Adrenal gland (tissue), 12 donors: Measurements from ENCODE around the gene GPX1. TPM values are rescaled to one million over a fixed set of nuclear protein-coding genes. Genes with fewer than 3 reads are reported as not detected.

Experiments
- DNase-seq, 7 donors: peaks; one replicate each; pipeline ENCODE4 v3.0.0-alpha.2; 2019 to 2020
- H3K27ac ChIP-seq, 5 donors: fragments of 200-600 bp; sonication (generic) in 4 of 5; 1 replicate in 3 of 5; 2 replicates in 2 of 5; pipeline versions ENCODE4 v1.5.1 to v1.8.0; 2016 to 2020; ENCODE audit warnings: mild to moderate bottlenecking in 1 of 5
- H3K27me3 ChIP-seq: fragments of 200-600 bp; 2 replicates; pipeline ENCODE4 v1.8.0; 2021
- H3K36me3 ChIP-seq, 2 donors: fragments of 200-600 bp; replicated peaks in 1 of 2; 1 replicate in 1 of 2; 2 replicates in 1 of 2; pipeline versions ENCODE4 v1.5.1 to v1.8.0; 2018 to 2022
- H3K4me1 ChIP-seq, 2 donors: fragments of 200-600 bp; replicated peaks in 1 of 2; 1 replicate in 1 of 2; 2 replicates in 1 of 2; pipeline versions ENCODE4 v1.5.1 to v1.8.0; 2018 to 2021
- H3K4me3 ChIP-seq, 4 donors: fragments of 200-600 bp; sonication (generic) in 3 of 4; one replicate each; pipeline ENCODE4 v1.5.1; 2016 to 2018
- H3K9me3 ChIP-seq, 3 donors: fragments of 200-600 bp; sonication (generic) in 1 of 3; replicated peaks in 1 of 3; 1 replicate in 2 of 3; 2 replicates in 1 of 3; pipeline versions ENCODE4 v1.5.1 to v1.8.0; 2016 to 2021
- CTCF ChIP-seq, 6 experiments: fragments of 450-650 bp in 4 of 6; fragments of 200-600 bp in 2 of 6; sonication (generic) in 1 of 6; IDR thresholded peaks; 1 replicate in 5 of 6; 2 replicates in 1 of 6; pipeline versions ENCODE4 v1.5.1 to v1.8.0; 2016 to 2021; ENCODE audit warnings: antibody characterized with exemption in 6 of 6, mild to moderate bottlenecking in 2 of 6, moderate library complexity in 1 of 6
- POLR2A ChIP-seq, 2 donors: fragments of 450-650 bp; IDR thresholded peaks; one replicate each; pipeline ENCODE4 v1.6.1; 2017; ENCODE audit warnings: antibody characterized with exemption in 2 of 2, mild to moderate bottlenecking in 2 of 2, moderate library complexity in 1 of 2
- WGBS, 4 donors: extraction: QIAGEN DNeasy Blood & Tissue Kit in 2 of 4; methylation state at CpG; one replicate each; pipeline versions ENCODE4 v1.1.5 to v1.1.7; 2013 to 2017; 5-methylcytosine and 5-hydroxymethylcytosine counted together
- intact Hi-C, 2 donors: fragments of 100-400 bp; cut with DNase I; formaldehyde crosslinking; loops; one replicate each; pipeline versions ENCODE4 v1.14.1 to v1.15.0; 2022 to 2023
- polyA plus RNA-seq, 3 donors: library from polyadenylated mRNA; stranded (reverse); fragments of 200-250 nt in 2 of 3; fragments of 350-450 nt in 1 of 3; fragmentation: Illumina TruSeq in 1 of 3; extraction: RNeasy Lipid Tissue Mini Kit (QIAGEN cat#74804) in 1 of 3; gene quantifications; one replicate each; pipeline ENCODE4 v1.2.3, GENCODE V29; 2013 to 2014
- total RNA-seq, 9 donors: library from RNA; depleted of rRNA in 4 of 9; stranded (reverse); fragments of >200 nt in 4 of 9; fragments of 120-200 nt in 1 of 9; fragmentation: NEBNext Ultra II Directional in 1 of 9; extraction: Animal tissue kit (Norgen Biotek cat#: 25700) in 1 of 9; gene quantifications; one replicate each; pipeline versions ENCODE4 v1.1.0 to v1.2.4, GENCODE V29; 2013 to 2023
- donor health status: healthy with polysubstance abuse.
- donor health status: Bipolar disorder and iron deficiency.
- donor health status: DM: yes; HTN: yes; CAD: no.
- donor health status: DM: no; HTN: no; CAD: no.
- donor health status: DM: no; HTN: no; CAD: no.
- donor health status: DM: yes; HTN: yes; CAD: no.

The GPX1 gene
- total and polyA plus RNA-seq, 12 donors, result 60.3 to 1,200 (median 517) TPM

GRCh38 chr3:49311283-49311682, 46.9 kb downstream of the GPX1 start:
- no peak for DNase-seq
- Histone ChIP-seq H3K27me3 (no peaks in the 10 kb centered on the region), H3K9me3 (no peaks in the 10 kb centered on the region), H3K27ac (no peak overlapping the region), H3K4me3 (no peak overlapping the region), H3K4me1 (peaks cover 0 to 4% of the 10 kb centered on the region in 2 donors), H3K36me3 (peaks cover 0 to 70% of the 10 kb centered on the region in 2 donors)
- 89 to 95% (median 94%) methylated on average over 3 of the region's 3 CpGs for WGBS, 4 donors
- TF ChIP-seq POLR2A (IDR thresholded peaks at IDR 0.05) (no peak), CTCF (IDR thresholded peaks at IDR 0.05) (no peak)
- intact Hi-C loops, result no loop called here

GRCh38 chr3:49310677-49311076, 47.5 kb downstream of the GPX1 start:
- Histone ChIP-seq H3K4me3 (no peak overlapping the region), H3K9me3 (no peaks in the 10 kb centered on the region), H3K27ac (no peak overlapping the region), H3K36me3 (peaks cover 0 to 70% of the 10 kb centered on the region in 2 donors), H3K27me3 (no peaks in the 10 kb centered on the region), H3K4me1 (peaks cover 0 to 4% of the 10 kb centered on the region in 2 donors)
- WGBS, 4 donors, result 88 to 100% (median 99%) methylated on average over 1 of the region's 1 CpG
- intact Hi-C loops, result no loop called here
- DNase-seq, result no peak
- TF ChIP-seq POLR2A (IDR thresholded peaks at IDR 0.05) (no peak), CTCF (IDR thresholded peaks at IDR 0.05) (no peak)

Other genes starting within 250 kb of the GPX1 start
- 100 to 1,000 TPM in 2 of 9 donors, 10 to 100 TPM in 7; 37.5 to 744 (median 86.9) TPM for gene USP19, start 237.5 kb downstream of the GPX1 start, total RNA-seq
- 10 to 100 TPM; 26.1 to 43.4 (median 27.8) TPM for gene USP19, start 237.5 kb downstream of the GPX1 start, polyA plus RNA-seq
- 1,000 to 10,000 TPM in 3 of 9 donors, 100 to 1,000 TPM in 6; 275 to 1,423 (median 784) TPM for gene LAMB2, start 225.3 kb downstream of the GPX1 start, total RNA-seq
- gene LAMB2, start 225.3 kb downstream of the GPX1 start, polyA plus RNA-seq, result 1,000 to 10,000 TPM in 2 of 3 donors, 100 to 1,000 TPM in 1; 346 to 1,805 (median 1,141) TPM
- gene CCDC71, start 192.0 kb downstream of the GPX1 start, total RNA-seq, result 10 to 100 TPM; 23.5 to 46.4 (median 32.2) TPM
- gene CCDC71, start 192.0 kb downstream of the GPX1 start, polyA plus RNA-seq, result 10 to 100 TPM; 13.4 to 17.7 (median 15.7) TPM
- 100 to 1,000 TPM; 195 to 501 (median 247) TPM for gene KLHDC8B, start 186.8 kb downstream of the GPX1 start, total RNA-seq
- 100 to 1,000 TPM; 127 to 226 (median 171) TPM for gene KLHDC8B, start 186.8 kb downstream of the GPX1 start, polyA plus RNA-seq
- 1 to 10 TPM; 3.4 to 7.4 (median 5.3) TPM for gene C3orf62, start 81.1 kb downstream of the GPX1 start, total RNA-seq
- gene C3orf62, start 81.1 kb downstream of the GPX1 start, polyA plus RNA-seq, result 10 to 100 TPM in 2 of 3 donors, 1 to 10 TPM in 1; 7.9 to 17.9 (median 15.1) TPM
- 10 to 100 TPM; 14.2 to 56.9 (median 39.0) TPM for gene USP4, start 18.3 kb downstream of the GPX1 start, total RNA-seq
- 10 to 100 TPM; 41.4 to 71.0 (median 53.4) TPM for gene USP4, start 18.3 kb downstream of the GPX1 start, polyA plus RNA-seq
- gene RHOA, start 53.6 kb upstream of the GPX1 start, total RNA-seq, result 100 to 1,000 TPM; 215 to 913 (median 430) TPM
- gene RHOA, start 53.6 kb upstream of the GPX1 start, polyA plus RNA-seq, result 100 to 1,000 TPM; 185 to 796 (median 189) TPM
- gene TCTA, start 54.1 kb upstream of the GPX1 start, total RNA-seq, result 10 to 100 TPM; 31.5 to 83.3 (median 46.0) TPM
- gene TCTA, start 54.1 kb upstream of the GPX1 start, polyA plus RNA-seq, result 100 to 1,000 TPM in 1 of 3 donors, 10 to 100 TPM in 2; 26.9 to 116 (median 33.7) TPM
- gene AMT, start 64.1 kb upstream of the GPX1 start, total RNA-seq, result 10 to 100 TPM in 8 of 9 donors, 1 to 10 TPM in 1; 5.6 to 33.0 (median 20.2) TPM
- 10 to 100 TPM; 18.9 to 55.8 (median 22.9) TPM for gene AMT, start 64.1 kb upstream of the GPX1 start, polyA plus RNA-seq
- gene NICN1, start 71.0 kb upstream of the GPX1 start, total RNA-seq, result 10 to 100 TPM in 8 of 9 donors, 1 to 10 TPM in 1; 9.2 to 58.6 (median 19.6) TPM
- 1 to 10 TPM; 8.8 to 9.9 (median 9.2) TPM for gene NICN1, start 71.0 kb upstream of the GPX1 start, polyA plus RNA-seq
- gene DAG1, start 111.9 kb upstream of the GPX1 start, total RNA-seq, result 100 to 1,000 TPM in 2 of 9 donors, 10 to 100 TPM in 7; 32.9 to 173 (median 78.9) TPM
- 10 to 100 TPM in 1 of 3 donors, 1 to 10 TPM in 2; 9.1 to 41.4 (median 9.1) TPM for gene DAG1, start 111.9 kb upstream of the GPX1 start, polyA plus RNA-seq
- 1 to 10 TPM in 8 of 9 donors, under 1 TPM in 1; 0.72 to 4.6 (median 1.6) TPM for gene BSN, start 196.1 kb upstream of the GPX1 start, total RNA-seq
- gene BSN, start 196.1 kb upstream of the GPX1 start, polyA plus RNA-seq, result 1 to 10 TPM in 2 of 3 donors, under 1 TPM in 1; 0.27 to 3.9 (median 1.3) TPM